Measurements from ENCODE around the gene CISD3.

The CISD3 gene

GRCh38 chr17:38729886-38730525 lies at the start of gene CISD3:
Gene CISD3 (plus strand): TSS chr17:38730341. CDS start chr17:38730359, 18 bp downstream.
- FAIRE-seq (no peak), DNase-seq (ENCODE audit: low spot score) (peak; percentile 96)

- FAIRE-seq (no peak), DNase-seq (ENCODE audit: low spot score) (no peak)
Observed at GRCh38 chr17:38681096-38681495, 49.0 kb upstream of the CISD3 start.

- DNase-seq (ENCODE audit: low spot score) (no peak), FAIRE-seq (no peak)
Observed at GRCh38 chr17:38685491-38685890, 44.6 kb upstream of the CISD3 start.

GRCh38 chr17:38687286-38687685 lies 42.9 kb upstream of the CISD3 start:
- FAIRE-seq (no peak), DNase-seq (ENCODE audit: low spot score) (no peak)

- DNase-seq (ENCODE audit: low spot score) (no peak), FAIRE-seq (no peak)
Observed at GRCh38 chr17:38690386-38690785, 39.8 kb upstream of the CISD3 start.

GRCh38 chr17:38691154-38691553 lies 39.0 kb upstream of the CISD3 start:
- FAIRE-seq: no peak
- no peak for DNase-seq (ENCODE audit: low spot score)

- DNase-seq (ENCODE audit: low spot score) (no peak), FAIRE-seq (no peak)
Observed at GRCh38 chr17:38693700-38694329, 36.3 kb upstream of the CISD3 start.

- FAIRE-seq: no peak
Observed at GRCh38 chr17:38697061-38697820, 32.9 kb upstream of the CISD3 start.

GRCh38 chr17:38698760-38699159 lies 31.4 kb upstream of the CISD3 start:
- no peak for FAIRE-seq
- DNase-seq (ENCODE audit: low spot score): no peak

More at GRCh38 chr17:38697061-38697820, 32.9 kb upstream of the CISD3 start:
- DNase-seq (ENCODE audit: low spot score): no peak

GRCh38 chr17:38701504-38702165 lies 28.5 kb upstream of the CISD3 start:
- FAIRE-seq: no peak
- DNase-seq (ENCODE audit: low spot score): peak; percentile 53

GRCh38 chr17:38702166-38702915 lies 27.8 kb upstream of the CISD3 start:
- peak; percentile 90 for DNase-seq (ENCODE audit: low spot score)
- no peak for FAIRE-seq

- DNase-seq (ENCODE audit: low spot score) (no peak), FAIRE-seq (no peak)
Observed at GRCh38 chr17:38702916-38703741, 27.0 kb upstream of the CISD3 start.

- DNase-seq (ENCODE audit: low spot score): no peak
- no peak for FAIRE-seq
Observed at GRCh38 chr17:38703742-38704605, 26.2 kb upstream of the CISD3 start.

- DNase-seq (ENCODE audit: low spot score) (peak; percentile 92), FAIRE-seq (no peak)
Observed at GRCh38 chr17:38704606-38705522, 25.3 kb upstream of the CISD3 start, which contains the start of gene MLLT6. Gene MLLT6 (plus strand): TSS chr17:38705273. CDS start chr17:38705633, 360 bp downstream.

- DNase-seq (ENCODE audit: low spot score) (no peak), FAIRE-seq (no peak)
Observed at GRCh38 chr17:38705523-38705802, 24.7 kb upstream of the CISD3 start.

- FAIRE-seq (no peak), DNase-seq (ENCODE audit: low spot score) (peak; percentile 77)
Observed at GRCh38 chr17:38705803-38706504, 24.2 kb upstream of the CISD3 start.

- no peak for FAIRE-seq
- DNase-seq (ENCODE audit: low spot score): no peak
Observed at GRCh38 chr17:38706505-38707216, 23.5 kb upstream of the CISD3 start.
